NB4 (cell line): Measurements from ENCODE around the gene CADPS2.

Experiments used
- DNase-seq: peaks from one replicate; pipeline ENCODE4 v3.0.0; 2010; ENCODE audit warnings: low read depth
- H3K4me3 ChIP-seq: one replicate; pipeline ENCODE4 v1.5.1; 2011; ENCODE audit warnings: mild to moderate bottlenecking, low read depth, low read length, moderate library complexity
- CTCF ChIP-seq: IDR thresholded peaks from one replicate; pipeline ENCODE4 v1.5.1; 2012; ENCODE audit warnings: low read depth, low read length
- MAX ChIP-seq: IDR thresholded peaks from 2 replicates; pipeline ENCODE4 v1.6.1; 2011; ENCODE audit warnings: low read depth, low read length
- MYC ChIP-seq: IDR thresholded peaks from 2 replicates; pipeline ENCODE4 v1.6.1; 2011; ENCODE audit warnings: low read depth, low read length
- POLR2A ChIP-seq: IDR thresholded peaks from 2 replicates; pipeline ENCODE4 v1.6.1; 2011; ENCODE audit warnings: mild to moderate bottlenecking; ENCODE audit not compliant: insufficient read length; ENCODE audit errors: extremely low read depth

The CADPS2 gene

GRCh38 chr7:122849957-122850328 lies 36.3 kb downstream of the CADPS2 start:
- no peak for TF ChIP-seq MYC
- TF ChIP-seq MAX, result no peak
- no peak for TF ChIP-seq CTCF
- TF ChIP-seq POLR2A, result no peak
- DNase-seq, result no peak
- no peak overlapping the region for H3K4me3 ChIP-seq

GRCh38 chr7:122849322-122849956 lies 36.8 kb downstream of the CADPS2 start:
- no peak overlapping the region for H3K4me3 ChIP-seq
- DNase-seq, result no peak
- TF ChIP-seq CTCF (no peak), MAX (no peak), POLR2A (no peak), MYC (no peak)

- no peak overlapping the region for H3K4me3 ChIP-seq
- TF ChIP-seq MAX, result no peak
- no peak for TF ChIP-seq CTCF
- no peak for TF ChIP-seq POLR2A
- TF ChIP-seq MYC, result no peak
- no peak for DNase-seq
These were observed 38.3 kb downstream of the CADPS2 start for GRCh38 chr7:122847871-122848473.

GRCh38 chr7:122846591-122846990 lies 39.7 kb downstream of the CADPS2 start:
- TF ChIP-seq CTCF, result no peak
- TF ChIP-seq MAX, result no peak
- TF ChIP-seq POLR2A, result no peak
- TF ChIP-seq MYC, result no peak
- no peak for DNase-seq
- H3K4me3 ChIP-seq, result no peak overlapping the region

GRCh38 chr7:122845286-122845685 lies 41.0 kb downstream of the CADPS2 start:
- no peak overlapping the region for H3K4me3 ChIP-seq
- no peak for TF ChIP-seq MYC
- no peak for TF ChIP-seq CTCF
- no peak for TF ChIP-seq MAX
- no peak for TF ChIP-seq POLR2A
- no peak for DNase-seq
